Measurements from ENCODE around the gene ELAVL4. TPM values are rescaled to one million over a fixed set of nuclear protein-coding genes. Genes with fewer than 3 reads are reported as not detected.

The ELAVL4 gene
- total and polyA plus RNA-seq, 2 of the 8 experiments (the other 6 are each of a cell fraction or from before 2014, with no cell fraction given): 0.21 to 0.89 TPM

- no peak for TF ChIP-seq CHD7 (IDR thresholded peaks at IDR 0.05; ENCODE audit: insufficient replicate concordance, low read length)
- TF ChIP-seq CREB1 (IDR thresholded peaks at IDR 0.05): no peak
- TF ChIP-seq JUN (IDR thresholded peaks at IDR 0.05; ENCODE audit: low read depth, low read length): no peak
- no peak for TF ChIP-seq SP1 (IDR thresholded peaks at IDR 0.05; ENCODE audit: low read depth, low read length)
- no peak for TF ChIP-seq FOSL1 (IDR thresholded peaks at IDR 0.05; ENCODE audit: insufficient read depth, low read depth, low read length)
- TF ChIP-seq GTF2F1 (IDR thresholded peaks at IDR 0.05; ENCODE audit: borderline replicate concordance, low read depth, low read length): no peak
- no peak for TF ChIP-seq PHF8 (conservative IDR thresholded peaks at IDR 0.05; ENCODE audit: low read depth, low read length)
- no peak for TF ChIP-seq KDM5A (IDR thresholded peaks at IDR 0.05; ENCODE audit: low read length)
- TF ChIP-seq BACH1 (IDR thresholded peaks at IDR 0.05; ENCODE audit: low read length): no peak
- TF ChIP-seq RFX5 (IDR thresholded peaks at IDR 0.05; ENCODE audit: borderline replicate concordance, low read depth, low read length): no peak
- TF ChIP-seq, protein P1, sequence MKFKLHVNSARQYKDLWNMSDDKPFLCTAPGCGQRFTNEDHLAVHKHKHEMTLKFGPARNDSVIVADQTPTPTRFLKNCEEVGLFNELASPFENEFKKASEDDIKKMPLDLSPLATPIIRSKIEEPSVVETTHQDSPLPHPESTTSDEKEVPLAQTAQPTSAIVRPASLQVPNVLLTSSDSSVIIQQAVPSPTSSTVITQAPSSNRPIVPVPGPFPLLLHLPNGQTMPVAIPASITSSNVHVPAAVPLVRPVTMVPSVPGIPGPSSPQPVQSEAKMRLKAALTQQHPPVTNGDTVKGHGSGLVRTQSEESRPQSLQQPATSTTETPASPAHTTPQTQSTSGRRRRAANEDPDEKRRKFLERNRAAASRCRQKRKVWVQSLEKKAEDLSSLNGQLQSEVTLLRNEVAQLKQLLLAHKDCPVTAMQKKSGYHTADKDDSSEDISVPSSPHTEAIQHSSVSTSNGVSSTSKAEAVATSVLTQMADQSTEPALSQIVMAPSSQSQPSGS (IDR thresholded peaks at IDR 0.05; ENCODE audit: low read length): no peak
Observed at GRCh38 chr1:50077273-50077672, 31.4 kb upstream of the ELAVL4 start (continued).
